Subcutaneous adipose tissue (tissue), 4 donors: ENCODE data around the gene TAF9. TPM values are rescaled to one million over a fixed set of nuclear protein-coding genes. Genes with fewer than 3 reads are reported as not detected.

Experiments used
- total RNA-seq, 4 donors: library from RNA; depleted of rRNA; stranded (reverse); fragments of >200 nt; gene quantifications; one replicate each; pipeline ENCODE4 v1.1.0, GENCODE V29; 2016
- TF ChIP-seq, protein P1 (sequence below): fragments of 450-650 bp; IDR thresholded peaks from one replicate; pipeline ENCODE4 v1.5.1; 2016; ENCODE audit warnings: low read depth, mild to moderate bottlenecking, control low read depth, antibody characterized with exemption, moderate library complexity

TAF9 gene
- total RNA-seq, 4 donors from 2014 or later: 36.5 to 71.3 (median 45.1) TPM

DNA sequence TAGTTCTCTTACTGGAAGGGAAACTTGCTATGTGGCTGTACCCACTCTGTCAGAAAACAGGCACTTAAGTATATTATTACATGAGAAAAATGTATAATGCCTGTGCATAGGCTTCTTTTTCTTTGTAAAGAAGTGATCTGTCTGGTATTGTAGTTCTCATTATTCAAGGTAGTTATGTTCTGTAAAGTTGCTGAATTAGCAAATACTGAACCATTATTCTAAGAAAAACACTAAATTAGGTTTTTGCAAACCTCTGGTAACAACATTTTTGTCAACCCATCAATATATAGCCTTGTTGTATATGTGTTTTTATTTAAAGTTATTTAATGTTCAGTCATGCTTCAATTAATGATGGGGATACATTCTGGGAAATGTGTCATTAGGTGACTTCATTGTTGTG, 9.1 kb upstream of the TAF9 start:
- TF ChIP-seq, protein P1, sequence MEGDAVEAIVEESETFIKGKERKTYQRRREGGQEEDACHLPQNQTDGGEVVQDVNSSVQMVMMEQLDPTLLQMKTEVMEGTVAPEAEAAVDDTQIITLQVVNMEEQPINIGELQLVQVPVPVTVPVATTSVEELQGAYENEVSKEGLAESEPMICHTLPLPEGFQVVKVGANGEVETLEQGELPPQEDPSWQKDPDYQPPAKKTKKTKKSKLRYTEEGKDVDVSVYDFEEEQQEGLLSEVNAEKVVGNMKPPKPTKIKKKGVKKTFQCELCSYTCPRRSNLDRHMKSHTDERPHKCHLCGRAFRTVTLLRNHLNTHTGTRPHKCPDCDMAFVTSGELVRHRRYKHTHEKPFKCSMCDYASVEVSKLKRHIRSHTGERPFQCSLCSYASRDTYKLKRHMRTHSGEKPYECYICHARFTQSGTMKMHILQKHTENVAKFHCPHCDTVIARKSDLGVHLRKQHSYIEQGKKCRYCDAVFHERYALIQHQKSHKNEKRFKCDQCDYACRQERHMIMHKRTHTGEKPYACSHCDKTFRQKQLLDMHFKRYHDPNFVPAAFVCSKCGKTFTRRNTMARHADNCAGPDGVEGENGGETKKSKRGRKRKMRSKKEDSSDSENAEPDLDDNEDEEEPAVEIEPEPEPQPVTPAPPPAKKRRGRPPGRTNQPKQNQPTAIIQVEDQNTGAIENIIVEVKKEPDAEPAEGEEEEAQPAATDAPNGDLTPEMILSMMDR: no peak

DNA sequence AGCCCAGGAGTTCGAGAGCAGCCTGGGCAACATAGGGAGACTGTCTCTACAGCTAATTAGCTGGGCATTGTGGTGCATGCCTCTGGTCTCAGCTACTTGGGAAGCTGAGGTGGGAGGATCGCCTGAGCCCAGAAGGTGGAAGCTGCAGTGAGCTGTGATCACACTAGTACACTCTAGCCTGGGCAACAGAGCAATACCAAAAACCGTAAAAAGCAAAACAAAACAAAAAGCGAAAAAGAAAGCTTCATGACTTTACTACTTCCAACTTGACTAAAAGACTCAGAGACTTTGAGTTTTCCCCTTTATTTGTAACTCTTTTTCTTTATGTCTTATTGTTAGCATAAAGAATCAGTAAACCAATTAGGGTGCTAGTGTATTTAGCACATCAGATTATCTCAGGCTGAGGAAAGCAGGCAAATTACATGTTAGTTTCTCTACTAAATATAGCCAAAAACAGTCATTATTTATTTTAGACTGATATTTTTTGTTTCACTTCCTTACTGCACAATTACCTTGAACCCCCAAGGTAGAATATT, 5.7 kb upstream of the TAF9 start:
- TF ChIP-seq, protein P1: no peak

DNA sequence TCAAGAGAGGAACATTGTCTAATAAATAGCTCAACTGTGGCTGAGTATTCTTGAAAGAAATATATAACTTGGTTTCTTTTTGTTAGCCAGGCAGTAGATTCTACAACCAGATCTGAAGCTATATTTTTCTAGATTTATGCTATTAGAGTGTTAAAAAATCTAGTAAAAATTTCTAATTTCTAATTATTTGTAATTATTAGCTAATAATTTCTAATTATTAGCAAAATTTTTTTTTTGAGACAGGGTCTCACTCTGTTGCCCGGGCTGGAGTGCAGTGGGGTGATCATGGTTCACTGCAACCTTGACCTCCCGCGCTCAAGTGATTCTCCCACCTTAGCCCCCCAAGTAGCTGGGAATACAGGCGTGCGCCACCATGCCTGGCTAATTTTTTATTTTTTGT, 3.1 kb upstream of the TAF9 start:
- TF ChIP-seq, protein P1: no peak

DNA sequence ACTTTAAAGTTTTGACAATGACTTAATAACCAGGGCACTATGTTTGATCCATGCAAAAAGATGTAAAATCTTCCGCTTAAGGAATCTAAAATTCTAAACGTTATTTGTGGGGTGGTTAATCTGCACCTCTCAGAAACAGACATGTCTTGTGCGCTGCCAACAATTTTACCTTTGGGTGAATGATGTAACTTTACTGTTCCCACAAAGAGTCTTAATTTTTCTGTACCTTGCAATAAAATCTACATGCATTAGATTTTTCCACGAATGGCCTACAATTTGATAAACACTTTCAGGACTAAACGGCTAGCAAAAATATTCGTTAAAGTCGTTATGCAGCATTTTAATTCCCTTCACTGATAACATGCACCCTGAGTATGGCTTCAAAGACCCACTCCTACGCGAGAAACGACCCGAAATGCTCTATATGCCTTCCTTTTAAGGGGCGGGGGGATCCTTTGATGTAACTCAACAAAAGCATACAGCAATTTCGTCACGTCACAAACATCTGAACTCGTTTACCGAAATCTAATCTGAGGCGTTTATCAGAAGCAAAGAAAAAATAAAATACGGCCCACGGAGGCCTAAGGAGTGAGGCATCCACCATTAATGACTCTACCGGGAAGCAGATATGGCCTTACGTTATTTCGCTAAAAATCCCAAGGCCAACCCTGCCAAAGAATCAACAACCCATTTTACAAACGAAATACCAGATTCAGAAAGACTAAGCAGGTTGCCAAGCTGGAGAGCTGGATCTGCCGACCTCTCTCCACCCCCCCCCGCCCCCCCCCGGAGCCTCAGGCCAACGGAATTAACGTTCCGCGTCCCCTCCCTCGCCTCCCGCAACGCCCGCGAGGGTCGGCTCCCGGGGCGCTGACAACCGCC, 621 bp downstream of the TAF9 start:
- TF ChIP-seq, protein P1: no peak

DNA sequence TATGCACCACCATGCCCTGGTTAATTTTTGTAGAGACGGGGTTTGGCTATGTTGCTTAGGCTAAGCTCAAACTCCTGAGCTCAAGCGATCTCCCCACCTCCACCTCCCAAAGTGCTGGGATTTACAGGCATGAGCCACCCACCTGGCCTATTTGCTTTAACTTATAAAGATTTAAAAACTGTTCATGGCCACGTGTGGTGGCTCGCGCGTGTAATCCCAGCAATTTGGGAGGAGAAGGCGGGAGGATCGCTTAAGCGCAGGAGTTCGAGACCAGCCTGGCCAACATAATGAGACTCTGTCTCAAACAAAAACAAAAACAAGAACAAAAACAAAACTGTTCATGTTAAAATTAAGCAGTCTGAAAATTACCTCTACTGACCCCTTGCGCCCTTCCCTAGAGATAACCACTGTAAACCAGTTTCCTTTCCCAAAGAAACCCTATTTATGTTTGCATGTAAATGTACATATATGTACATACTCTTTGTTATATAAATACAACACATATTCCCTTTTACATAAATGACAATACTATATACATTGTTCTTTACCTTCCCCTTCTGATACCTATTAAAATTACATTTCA, 1.5 kb downstream of the TAF9 start:
- TF ChIP-seq, protein P1: no peak

DNA sequence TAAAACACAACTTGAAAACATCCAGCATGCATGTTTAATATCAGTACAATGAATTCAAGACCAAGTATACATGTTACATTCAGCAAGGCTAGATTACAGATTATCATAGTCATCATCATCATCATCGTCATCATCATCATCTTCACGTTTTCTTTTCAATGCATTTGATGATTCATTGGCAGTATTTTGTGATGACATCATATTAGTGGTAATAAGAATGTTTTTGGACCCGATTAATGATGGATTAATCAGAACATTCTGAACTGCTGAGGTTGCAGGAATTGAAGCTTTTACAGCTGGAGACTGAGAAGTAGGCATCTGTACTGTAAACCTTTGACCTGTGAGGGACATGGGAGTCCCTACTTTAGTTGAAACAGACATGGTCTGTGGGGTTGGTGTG, 4.5 kb downstream of the TAF9 start:
- TF ChIP-seq, protein P1: no peak

DNA sequence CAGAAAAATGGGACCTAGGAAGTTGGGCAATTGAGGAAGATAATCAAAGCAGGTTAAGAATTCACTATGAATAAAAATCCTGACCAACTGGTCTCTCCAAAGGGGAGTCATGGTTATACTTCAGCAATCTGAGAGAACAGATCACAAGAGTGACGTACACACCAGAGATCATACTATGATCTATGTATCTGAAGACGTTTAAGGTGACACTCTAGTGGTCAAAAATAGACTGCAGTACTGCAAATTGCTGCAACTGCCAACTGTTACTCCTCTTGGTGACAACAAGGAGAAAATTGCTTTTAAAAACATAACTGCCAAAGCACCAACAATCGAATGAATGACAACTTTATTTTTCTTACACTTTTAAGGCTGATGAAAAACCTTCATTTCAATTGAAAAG, 4.9 kb downstream of the TAF9 start:
- TF ChIP-seq, protein P1: no peak
